ENCODE results near the gene SPIB.

- no peak for TF ChIP-seq CTCF (IDR thresholded peaks at IDR 0.05 in 8 of 11, conservative IDR thresholded peaks at IDR 0.05 in 3 of 11)
- peak; percentile 92 to 94 (median 93) for TF ChIP-seq POLR2AphosphoS5 (IDR thresholded peaks at IDR 0.05)
Measured at GRCh38 chr19:50476224-50476906, 57.6 kb downstream of the SPIB start, which contains the start of the genes EMC10 and GARIN5A.
